HL-60 (cell line): ENCODE results near the gene SLC16A13.

Experiments
- DNase-seq, 2 experiments: peaks; one replicate each; pipeline ENCODE4 v3.0.0-alpha.2; 2010 to 2020; ENCODE audit warnings: low read depth in 1 of 2, low spot score in 1 of 2
- H3K27ac ChIP-seq: fragments of 250-450 bp; sonication (Bioruptor Pico); replicated peaks from 2 replicates; pipeline ENCODE4 v1.5.1; 2020; ENCODE audit warnings: mild to moderate bottlenecking, moderate library complexity
- H3K27me3 ChIP-seq: fragments of 250-450 bp; sonication (Bioruptor Pico); 2 replicates; pipeline ENCODE4 v1.5.1; 2021; ENCODE audit warnings: mild to moderate bottlenecking, moderate library complexity; ENCODE audit not compliant: insufficient read depth, poor library complexity, severe bottlenecking
- H3K4me3 ChIP-seq: replicated peaks from 2 replicates; pipeline ENCODE4 v1.5.1; 2011; ENCODE audit warnings: mild to moderate bottlenecking, control low read depth, low read length; ENCODE audit not compliant: insufficient read depth
- CTCF ChIP-seq: IDR thresholded peaks from one replicate; pipeline ENCODE4 v1.5.1; 2011; ENCODE audit warnings: low read length, control low read depth, inconsistent platforms; ENCODE audit not compliant: insufficient read depth
- GABPA ChIP-seq: IDR thresholded peaks from 2 replicates; pipeline ENCODE4 v1.6.1; 2012; ENCODE audit warnings: low read depth
- POLR2AphosphoS5 ChIP-seq: IDR thresholded peaks from 2 replicates; pipeline ENCODE4 v1.6.1; 2012; ENCODE audit warnings: low read depth
- REST ChIP-seq: IDR thresholded peaks from 2 replicates; pipeline ENCODE4 v1.6.1; 2012; ENCODE audit warnings: low read depth; ENCODE audit not compliant: insufficient replicate concordance
- SPI1 ChIP-seq: IDR thresholded peaks from 2 replicates; pipeline ENCODE4 v1.6.1; 2012; ENCODE audit warnings: low read depth, mild to moderate bottlenecking, borderline replicate concordance

The SLC16A13 gene

GRCh38 chr17:7078711-7079110 is 42.9 kb downstream of the SLC16A13 start:
- H3K27me3 ChIP-seq, result no peaks in the 10 kb centered on the region
- TF ChIP-seq SPI1 (no peak), CTCF (no peak), REST (no peak), POLR2AphosphoS5 (no peak), GABPA (no peak)
- no peak overlapping the region for H3K27ac ChIP-seq
- H3K4me3 ChIP-seq, result no peak overlapping the region
- no peak for DNase-seq

- Histone ChIP-seq H3K4me3 (no peak within 1 kb of the TSS), H3K27me3 (no peaks in the 10 kb centered on the region), H3K27ac (no peak within 1 kb of the TSS)
- DNase-seq, result peak in 1 of 2 experiments; percentile 33
- TF ChIP-seq SPI1 (peak; percentile 71; the same call in 1 of the 2 replicates), POLR2AphosphoS5 (no peak), REST (no peak), GABPA (no peak), CTCF (no peak)
Observed at GRCh38 chr17:7079581-7080455, 44.0 kb downstream of the SLC16A13 start, which contains the start of gene CLEC10A. Gene CLEC10A, minus strand, starts transcription at chr17:7080251. Its CDS starts 1,439 bp downstream, at chr17:7078812.

GRCh38 chr17:7080456-7081041 is 44.7 kb downstream of the SLC16A13 start:
- no peak overlapping the region for H3K4me3 ChIP-seq
- H3K27me3 ChIP-seq, result no peaks in the 10 kb centered on the region
- TF ChIP-seq POLR2AphosphoS5 (no peak), SPI1 (no peak), REST (no peak), CTCF (no peak), GABPA (no peak)
- H3K27ac ChIP-seq, result no peak overlapping the region
- DNase-seq, result no peak
